OCI-LY7 (cell line): ENCODE data around the gene KCNJ14. TPM values are rescaled to one million over a fixed set of nuclear protein-coding genes. Genes with fewer than 3 reads are reported as not detected.

Experiments
- BruUV-seq: library from RNA; stranded (reverse); fragments of 400-500 nt; replicated peaks from 2 replicates; lab custom pipeline; 2021; lab: Mats Ljungman, UMichigan
- CTCF ChIA-PET: fragments of 300-600 bp; sonication (Branson Sonifier 250); formaldehyde crosslinking; loops from one replicate; lab custom pipeline; 2022; ENCODE audit warnings: antibody characterized with exemption; ENCODE audit not compliant: unreplicated experiment; lab: Charles Lee
- POLR2A ChIA-PET: fragments of 300-600 bp; sonication (Branson Sonifier 250); formaldehyde crosslinking; loops from one replicate; lab custom pipeline; 2022; ENCODE audit warnings: antibody characterized with exemption; lab: Charles Lee
- DNase-seq: peaks from one replicate; pipeline ENCODE4 v3.0.0-alpha.2; 2015; ENCODE audit warnings: low spot score
- H2AFZ ChIP-seq: fragments of 200-600 bp; sonication (generic), shearing (Covaris generic); 2 replicates; pipeline ENCODE4 v1.6.1; 2014; ENCODE audit warnings: mild to moderate bottlenecking, antibody characterized with exemption, low read length, moderate library complexity
- H3K27ac ChIP-seq: fragments of 200-600 bp; sonication (generic); 2 replicates; pipeline ENCODE4 v1.5.1; 2014; ENCODE audit warnings: mixed run types, low read depth, mild to moderate bottlenecking, moderate library complexity, low read length, inconsistent platforms; ENCODE audit not compliant: poor library complexity, severe bottlenecking
- H3K36me3 ChIP-seq: fragments of 200-600 bp; sonication (generic); 2 replicates; pipeline ENCODE4 v1.6.1; 2014; ENCODE audit warnings: mild to moderate bottlenecking, antibody characterized with exemption, low read length, moderate library complexity, mixed read lengths; ENCODE audit not compliant: insufficient read depth
- H3K4me1 ChIP-seq: fragments of 200-600 bp; sonication (generic); 2 replicates; pipeline ENCODE4 v1.5.1; 2014; ENCODE audit warnings: mild to moderate bottlenecking, low read length; ENCODE audit not compliant: insufficient read depth, poor library complexity, severe bottlenecking
- H3K4me2 ChIP-seq: fragments of 200-600 bp; sonication (generic); 2 replicates; pipeline ENCODE4 v1.6.1; 2014; ENCODE audit warnings: mild to moderate bottlenecking, low read length
- H3K4me3 ChIP-seq: fragments of 200-600 bp; sonication (generic); 2 replicates; pipeline ENCODE4 v1.5.1; 2014; ENCODE audit warnings: mild to moderate bottlenecking, low read depth, low read length; ENCODE audit not compliant: poor library complexity, severe bottlenecking
- H3K79me2 ChIP-seq: fragments of 200-600 bp; sonication (generic); 2 replicates; pipeline ENCODE4 v1.6.1; 2016; ENCODE audit warnings: low read depth, mild to moderate bottlenecking, low read length, moderate library complexity, mixed read lengths; ENCODE audit not compliant: insufficient read depth
- H3K9me2 ChIP-seq: fragments of 200-600 bp; sonication (generic); 2 replicates; pipeline ENCODE4 v1.6.1; 2016; ENCODE audit warnings: mild to moderate bottlenecking, low read length, mixed read lengths; ENCODE audit not compliant: insufficient read depth
- H3K9me3 ChIP-seq: fragments of 200-600 bp; sonication (generic); 2 replicates; pipeline ENCODE4 v1.6.1; 2014; ENCODE audit warnings: mild to moderate bottlenecking, mixed run types, low read length, mixed read lengths
- H4K20me1 ChIP-seq: fragments of 200-600 bp; sonication (generic); 2 replicates; pipeline ENCODE4 v1.6.1; 2014; ENCODE audit warnings: mild to moderate bottlenecking, antibody characterized with exemption, low read length, moderate library complexity, mixed read lengths; ENCODE audit not compliant: insufficient read depth
- CTCF ChIP-seq: fragments of 200-600 bp; sonication (generic); conservative IDR thresholded peaks from 2 replicates; pipeline ENCODE4 v1.5.1; 2014; ENCODE audit warnings: mild to moderate bottlenecking, antibody characterized with exemption, low read length, moderate library complexity, mixed read lengths
- EZH2phosphoT487 ChIP-seq: fragments of 200-600 bp; sonication (generic); IDR thresholded peaks from 2 replicates; pipeline ENCODE4 v1.6.1; 2018; ENCODE audit warnings: low read depth, borderline replicate concordance, mild to moderate bottlenecking, mixed run types, antibody characterized with exemption, low read length, moderate library complexity, mixed read lengths
- intact Hi-C: fragments of 100-400 bp; cut with micrococcal nuclease; formaldehyde crosslinking; loops from one replicate; pipeline ENCODE4 v1.10.0; 2022; ENCODE audit not compliant: unreplicated experiment
- total RNA-seq, 2 experiments: library from RNA; depleted of rRNA in 1 of 2; stranded (reverse); fragments of >200 nt in 1 of 2; shearing (Covaris generic) in 1 of 2; gene quantifications; 2 replicates each; pipeline ENCODE4 v1.2.3, GENCODE V29; 2014 to 2022

KCNJ14 gene
- total RNA-seq, 2 experiments from 2014 or later = 0.85 to 2.6 TPM

GRCh38 chr19:48468772-48469288 lies 13.5 kb downstream of the KCNJ14 start:
- BruUV-seq = no TSS peak
- POLR2A ChIA-PET = no interaction called here
- peaks cover 13% of the 10 kb centered on the region for H3K4me1 ChIP-seq
- H3K4me3 ChIP-seq = peak overlapping the region; percentile 80
- H3K9me2 ChIP-seq = no peaks in the 10 kb centered on the region
- H3K9me3 ChIP-seq = no peaks in the 10 kb centered on the region
- H3K79me2 ChIP-seq = peaks cover 8% of the 10 kb centered on the region
- peak overlapping the region; percentile 66 for H2AFZ ChIP-seq
- peaks cover 5% of the 10 kb centered on the region; the same call in 1 of the 2 replicates for H4K20me1 ChIP-seq
- intact Hi-C loops = loop anchor here (1.0 kb wide), 1 partner anchor 24 kb away; the partner anchor contains the start of gene GRWD1
- peak overlapping the region; percentile 83 for H3K27ac ChIP-seq
- peak overlapping the region; percentile 95 for H3K4me2 ChIP-seq
- peaks cover 42% of the 10 kb centered on the region for H3K36me3 ChIP-seq
- DNase-seq = peak; percentile 100
- CTCF ChIA-PET = no interaction called here
- TF ChIP-seq CTCF (no peak), EZH2phosphoT487 (no peak)

GRCh38 chr19:48469289-48469881 lies 14.0 kb downstream of the KCNJ14 start, which contains the start of gene CYTH2:
TSS of gene CYTH2 (plus strand) at chr19:48469369. CDS start at chr19:48469508, 139 bp downstream.
- no peaks in the 10 kb centered on the region for H3K9me3 ChIP-seq
- H3K4me1 ChIP-seq = peaks cover 13% of the 10 kb centered on the region
- peak within 1 kb of the TSS; percentile 83 for H3K27ac ChIP-seq
- peak; percentile 85 for DNase-seq
- H3K79me2 ChIP-seq = peaks cover 8% of the 10 kb centered on the region
- POLR2A ChIA-PET = no interaction called here
- H3K4me2 ChIP-seq = peak within 1 kb of the TSS; percentile 95
- peak within 1 kb of the TSS; percentile 80 for H3K4me3 ChIP-seq
- H3K36me3 ChIP-seq = peaks cover 42% of the 10 kb centered on the region
- BruUV-seq = no TSS peak
- peaks cover 5% of the 10 kb centered on the region; the same call in 1 of the 2 replicates for H4K20me1 ChIP-seq
- H2AFZ ChIP-seq = peak within 1 kb of the TSS; percentile 66
- CTCF ChIA-PET = no interaction called here
- H3K9me2 ChIP-seq = no peaks in the 10 kb centered on the region
- intact Hi-C loops = loop anchor here (1.0 kb wide), 1 partner anchor 24 kb away; the partner anchor contains the start of gene GRWD1
- no peak for TF ChIP-seq CTCF
- TF ChIP-seq EZH2phosphoT487 = no peak
